Forelimb muscle (tissue), 1 donor: ENCODE results near the gene RNF182. TPM values are rescaled to one million over a fixed set of nuclear protein-coding genes. Genes with fewer than 3 reads are reported as not detected.
"Not testable (repeated sequence)": the region's sequence is repeated elsewhere in the genome, so short reads cannot be mapped to it uniquely, and the experiment has no call there.

Experiments used
- DNase-seq: peaks from one replicate; pipeline ENCODE4 v3.0.0-alpha.2; 2013; ENCODE audit warnings: low read depth
- polyA plus RNA-seq: library from polyadenylated mRNA; unstranded; fragments of 120-200 nt; gene quantifications from one replicate; pipeline ENCODE4 v1.2.1, GENCODE V29; 2013; ENCODE audit not compliant: insufficient read length

RNF182 gene
- polyA plus RNA-seq: 0.87 TPM

- no peak for DNase-seq
Observed at GRCh38 chr6:13924949-13925881, at the start of gene RNF182. Gene RNF182, plus strand, starts transcription at chr6:13924952. Its CDS starts 52,168 bp downstream, at chr6:13977120.

GRCh38 chr6:13877051-13877450 is 47.7 kb upstream of the RNF182 start:
- DNase-seq: no peak

DNA sequence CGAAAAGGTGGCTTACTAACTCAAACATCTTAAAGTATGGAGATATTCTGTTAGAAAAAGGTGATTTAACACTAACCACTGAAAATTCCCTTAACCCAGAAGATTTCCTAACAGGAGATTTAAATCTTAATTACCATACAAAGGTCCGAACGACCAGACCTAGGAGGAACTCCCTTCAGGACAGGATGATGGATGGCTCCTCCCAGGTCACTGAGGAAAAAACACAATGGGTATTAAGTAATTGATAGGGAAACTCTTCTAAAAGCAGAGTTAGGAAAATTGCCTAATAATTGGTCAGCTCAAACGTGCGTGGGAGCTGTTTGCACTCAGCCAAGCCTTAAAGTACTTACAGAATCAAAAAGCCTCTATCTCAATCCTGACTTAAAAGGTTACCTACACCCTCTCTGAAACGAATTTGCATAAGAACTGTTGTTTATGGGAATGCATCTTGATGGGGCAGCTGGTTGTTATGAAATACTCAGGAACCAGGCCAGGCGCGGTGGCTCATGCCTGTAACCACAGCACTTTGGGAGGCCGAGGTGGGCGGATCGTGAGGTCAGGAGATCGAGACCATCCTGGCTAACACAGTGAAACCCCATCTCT is 44.6 kb upstream of the RNF182 start:
- not testable (repeated sequence) for DNase-seq

DNA sequence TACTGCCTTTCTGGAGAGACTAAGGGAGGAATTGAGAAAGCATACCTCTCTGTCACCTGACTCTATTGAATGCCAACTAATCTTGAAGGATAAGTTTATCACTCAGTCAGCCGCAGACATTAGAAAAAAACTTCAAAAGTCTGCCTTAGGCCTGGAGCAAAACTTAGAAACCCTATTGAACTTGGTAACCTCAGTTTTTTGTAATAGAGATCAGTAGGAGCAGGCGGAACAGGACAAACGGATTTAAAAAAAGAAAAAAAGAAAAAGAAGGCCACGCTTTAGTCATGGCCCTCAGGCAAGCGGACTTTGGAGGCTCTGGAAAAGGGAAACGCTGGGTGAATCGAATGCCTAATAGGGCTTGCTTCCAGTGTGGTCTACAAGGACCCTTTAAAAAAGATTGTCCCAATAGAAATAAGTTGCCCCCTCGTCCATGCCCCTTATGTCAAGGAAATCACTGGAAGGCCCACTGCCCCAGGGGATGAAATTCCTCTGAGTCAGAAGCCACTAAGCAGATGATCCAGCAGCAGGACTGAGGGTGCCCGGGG is 43.1 kb upstream of the RNF182 start:
- DNase-seq: no peak

DNA sequence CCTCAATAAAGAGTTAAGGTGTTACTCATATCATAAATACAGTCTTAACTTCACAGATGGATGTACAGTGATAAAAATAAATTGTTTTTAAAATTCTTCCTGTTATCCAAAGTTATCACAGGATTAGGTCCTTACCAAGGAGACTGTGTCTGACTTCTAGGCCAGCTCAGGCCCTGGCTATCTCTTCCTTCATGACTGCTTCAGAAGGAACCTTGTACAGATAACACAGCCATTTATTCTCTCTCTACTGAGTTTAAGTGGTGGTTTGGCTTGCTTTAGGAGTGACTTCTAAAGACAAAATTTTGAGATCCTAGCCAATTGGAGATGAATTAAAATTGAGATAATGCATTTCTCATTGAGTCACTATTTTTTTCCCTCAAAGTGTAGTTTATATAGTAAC is 40.8 kb upstream of the RNF182 start:
- DNase-seq: no peak

DNA sequence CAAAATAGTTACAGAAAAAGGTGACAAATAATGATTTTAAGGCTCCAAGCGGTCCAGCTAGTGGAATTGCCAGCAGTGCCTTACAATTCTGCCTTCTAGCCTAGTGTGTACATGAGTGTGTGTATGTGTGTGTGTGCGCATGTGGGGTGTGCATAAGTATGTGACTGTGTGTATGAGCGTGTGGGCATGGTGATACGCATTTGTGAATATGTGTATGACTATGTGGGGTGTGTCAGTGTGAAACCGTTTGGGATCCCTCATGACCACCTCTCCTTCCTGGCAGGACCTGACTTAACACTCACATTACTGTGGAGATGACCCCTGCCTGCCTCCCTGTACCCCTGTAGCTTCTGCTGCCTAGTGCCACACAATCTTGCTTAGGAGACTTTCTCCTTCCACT is 40.4 kb upstream of the RNF182 start:
- no peak for DNase-seq

- no peak for DNase-seq
Observed at GRCh38 chr6:13885601-13886000, 39.2 kb upstream of the RNF182 start.

DNA sequence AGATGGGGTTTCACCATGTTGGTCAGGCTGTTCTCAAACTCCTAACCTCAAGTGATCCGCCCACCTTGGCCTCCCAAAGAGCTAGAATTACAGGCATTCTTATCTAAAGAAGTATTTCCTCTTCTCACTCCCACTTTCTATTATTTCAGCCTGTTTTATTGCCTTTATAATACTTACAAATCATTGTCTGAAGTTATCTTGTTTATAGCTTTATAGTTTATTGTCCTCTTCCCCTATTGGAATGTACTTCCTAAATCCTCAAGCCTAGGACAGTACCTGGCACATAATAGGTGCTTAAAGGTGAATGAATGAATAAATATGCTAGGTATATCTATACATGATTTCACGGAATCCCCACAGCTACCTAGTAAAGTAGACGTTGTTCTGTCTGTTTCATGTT is 37.8 kb upstream of the RNF182 start:
- DNase-seq: no peak

GRCh38 chr6:13892017-13892645 is 32.6 kb upstream of the RNF182 start:
- no peak for DNase-seq

DNA sequence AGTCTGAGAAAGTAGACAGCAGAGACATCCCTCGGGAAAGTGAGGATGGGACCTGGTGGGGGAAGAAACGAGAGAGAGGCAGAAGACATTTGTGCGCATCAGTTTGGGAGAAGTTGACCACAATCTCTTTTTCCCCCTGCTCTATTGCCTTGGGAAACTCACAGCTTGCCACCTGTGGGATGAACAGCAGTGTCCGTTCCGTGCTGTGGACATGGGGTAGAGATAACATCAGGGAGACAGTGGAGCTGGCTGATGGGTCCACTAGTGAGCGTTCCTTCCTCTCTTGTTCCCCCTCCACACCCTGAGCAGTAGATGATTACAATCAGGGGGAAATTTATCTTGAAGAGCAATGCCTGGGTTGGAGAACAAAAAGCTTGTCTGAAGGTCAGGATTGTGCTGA is 21.8 kb upstream of the RNF182 start:
- DNase-seq: no peak

DNA sequence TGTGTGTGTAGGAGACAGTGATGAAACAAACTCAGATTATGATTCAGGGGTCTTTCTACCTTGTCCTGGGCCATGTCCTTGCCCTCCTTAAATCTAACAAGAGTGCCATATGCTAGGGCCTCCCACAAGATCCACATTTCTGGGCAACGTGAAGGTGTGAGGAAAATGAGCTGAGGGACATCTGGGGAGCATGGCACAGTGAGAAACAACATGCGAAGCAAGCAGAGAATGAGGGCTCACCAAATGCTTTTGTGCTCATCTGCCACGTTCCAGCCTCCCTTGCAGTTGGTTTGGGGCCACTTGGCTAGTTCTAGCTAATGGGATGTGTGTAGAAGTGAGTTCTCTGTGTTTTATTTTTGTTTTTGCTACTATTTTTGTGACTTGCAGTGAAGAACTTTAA is 21.4 kb upstream of the RNF182 start:
- no peak for DNase-seq

- DNase-seq: no peak
Observed at GRCh38 chr6:13907001-13907350, 17.8 kb upstream of the RNF182 start.

DNA sequence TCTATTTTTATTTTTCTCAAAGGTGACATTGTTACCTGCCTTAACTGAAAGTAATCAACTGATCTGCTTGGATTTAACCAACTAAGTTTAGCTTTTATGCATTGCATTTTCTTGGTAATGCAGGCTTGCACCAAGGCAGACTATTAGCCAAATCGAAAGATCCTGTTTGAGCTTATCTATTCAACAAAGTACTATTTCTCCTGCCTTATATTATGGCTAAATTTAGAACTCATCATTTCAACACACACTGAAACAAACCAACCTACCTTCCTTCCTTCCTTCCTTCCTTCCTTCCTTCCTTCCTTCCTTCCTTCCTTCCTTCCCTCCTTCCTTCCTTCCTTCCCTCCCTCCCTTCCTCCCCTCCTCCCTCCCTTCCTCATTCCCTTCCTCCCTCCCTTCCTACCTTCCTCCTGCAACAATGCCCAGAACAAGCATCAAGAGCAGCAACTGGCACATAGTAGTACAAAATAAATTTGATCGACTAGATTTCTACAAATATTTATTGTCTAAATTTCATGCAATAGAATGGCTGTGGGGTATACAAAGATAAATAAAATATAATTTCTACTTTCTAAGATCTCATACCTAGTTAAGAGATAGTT is 17.0 kb upstream of the RNF182 start:
- DNase-seq: no peak

DNA sequence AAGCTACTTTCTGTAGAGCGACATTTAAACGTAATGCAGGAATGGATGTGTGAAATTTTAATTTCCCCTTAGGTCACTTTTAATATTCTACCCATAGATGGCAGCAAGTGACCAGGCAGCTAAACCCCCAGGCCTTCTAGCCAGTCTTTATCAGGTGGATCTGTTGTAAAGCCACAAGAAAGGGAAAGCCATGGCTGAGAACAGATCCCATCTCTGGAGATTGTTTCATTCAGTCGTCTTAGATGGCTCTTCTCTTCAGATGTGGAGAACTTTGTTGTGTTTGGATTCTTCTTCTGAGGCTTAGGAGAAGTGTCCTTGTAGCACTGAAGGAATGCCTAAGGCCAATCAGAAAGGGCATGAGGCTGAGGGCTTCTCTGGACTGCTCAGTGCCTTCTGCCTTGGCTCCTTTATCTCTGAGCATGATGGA is 15.8 kb upstream of the RNF182 start:
- peak; percentile 43 for DNase-seq

DNA sequence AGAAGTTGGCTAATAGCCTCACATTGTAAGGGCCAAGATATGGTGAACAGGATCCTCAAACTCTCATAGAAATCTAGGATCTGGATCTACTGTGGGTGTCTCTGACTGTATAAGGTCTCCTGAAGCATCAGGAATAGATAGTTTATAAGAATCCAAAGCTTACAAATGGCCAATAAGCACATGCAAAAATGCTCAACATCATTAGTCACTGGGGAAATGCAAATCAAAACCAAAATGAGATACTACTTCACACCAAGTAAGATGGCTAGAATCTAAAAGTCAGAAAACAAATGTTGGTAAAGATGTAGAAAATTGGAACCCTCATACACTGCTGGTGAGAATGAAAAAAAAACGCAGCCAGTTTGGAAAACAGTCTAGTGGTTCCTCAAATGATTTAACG is 14.3 kb upstream of the RNF182 start:
- DNase-seq: no peak

- DNase-seq: no peak
Observed at GRCh38 chr6:13911337-13911736, 13.4 kb upstream of the RNF182 start.

DNA sequence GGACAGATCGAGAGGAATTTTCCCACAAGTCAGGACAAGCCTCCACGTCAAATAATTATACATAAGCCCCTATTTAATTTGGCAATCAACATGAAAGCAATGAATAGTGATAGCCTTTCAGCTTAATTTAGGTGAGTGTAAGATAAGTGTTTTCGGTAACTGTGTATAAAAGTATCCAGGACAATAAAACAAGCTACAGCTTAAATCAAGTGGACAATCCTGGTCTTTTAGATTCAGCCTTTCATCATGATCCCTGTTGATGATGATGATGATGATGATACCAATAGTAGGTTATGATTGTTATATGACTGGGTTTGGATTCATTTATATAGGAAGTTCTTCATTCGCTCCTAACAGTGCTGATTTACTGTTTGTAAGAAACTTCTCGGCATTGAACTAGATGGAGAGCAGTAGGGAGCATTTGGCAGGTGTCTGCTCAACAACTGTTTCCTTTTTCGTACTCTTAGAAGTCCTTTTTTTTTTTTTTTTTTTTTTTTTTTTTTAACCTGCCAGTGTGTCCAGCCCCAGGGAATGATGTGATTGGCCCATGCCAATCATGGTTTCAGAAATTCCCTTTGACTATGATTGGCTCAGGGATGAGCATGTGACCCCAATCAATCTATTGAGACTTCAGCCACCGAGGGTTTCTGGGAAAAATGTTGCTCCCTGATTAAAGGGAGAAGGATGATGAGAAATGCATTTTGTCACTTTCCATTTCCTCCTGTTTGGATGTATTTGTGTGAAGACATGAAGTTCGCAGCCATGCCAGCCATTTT is 11.3 kb upstream of the RNF182 start:
- DNase-seq: no peak

DNA sequence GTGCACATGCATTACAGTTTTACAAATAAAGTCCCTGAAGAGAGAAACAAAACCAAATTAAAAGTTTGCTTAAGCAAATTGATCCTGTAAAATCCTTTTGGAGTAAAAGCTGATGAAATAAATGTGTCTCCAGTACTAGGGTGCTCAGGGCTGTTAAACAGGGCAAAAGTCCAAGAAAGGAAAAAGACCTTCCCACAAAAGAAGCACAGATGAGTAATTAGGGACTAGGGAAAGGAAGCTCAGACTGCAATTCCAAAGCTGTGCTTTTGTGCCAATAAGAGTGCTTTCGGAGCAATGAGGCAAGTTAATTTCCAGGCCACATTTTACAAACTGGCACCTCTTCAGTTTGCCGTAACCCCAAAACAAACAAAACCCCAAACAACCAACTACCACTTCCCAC is 10.4 kb upstream of the RNF182 start:
- DNase-seq: no peak

GRCh38 chr6:13915561-13916229 is 9.1 kb upstream of the RNF182 start:
- DNase-seq: no peak

- DNase-seq: no peak
Observed at GRCh38 chr6:13916230-13916944, 8.4 kb upstream of the RNF182 start.
